GOT3 (cell line): ENCODE results near the gene CRYGC.

Experiments used
- DNase-seq: peaks from one replicate; lab custom pipeline; 2025; ENCODE audit warnings: mixed read lengths; lab: John Stamatoyannopoulos, UW

The CRYGC gene

DNA sequence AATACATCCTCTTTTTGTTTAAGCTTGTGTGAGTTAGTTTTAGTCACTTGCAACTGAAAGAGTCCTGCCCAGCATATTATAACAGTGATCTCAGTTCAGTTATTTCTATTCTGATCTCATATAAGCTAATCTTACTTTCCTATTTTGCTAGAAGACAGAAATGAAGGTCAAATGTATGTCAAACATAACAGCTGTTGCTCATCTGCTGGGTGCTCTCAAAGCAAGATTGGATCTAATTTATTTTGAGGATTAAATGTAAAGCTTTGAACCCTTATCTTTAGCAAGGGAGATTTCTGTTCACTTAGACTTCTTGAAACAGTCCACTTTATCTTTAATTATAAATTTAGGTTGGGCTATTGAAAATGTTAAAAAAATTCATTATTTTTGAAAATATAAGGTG is 36.5 kb downstream of the CRYGC start:
- no peak for DNase-seq

DNA sequence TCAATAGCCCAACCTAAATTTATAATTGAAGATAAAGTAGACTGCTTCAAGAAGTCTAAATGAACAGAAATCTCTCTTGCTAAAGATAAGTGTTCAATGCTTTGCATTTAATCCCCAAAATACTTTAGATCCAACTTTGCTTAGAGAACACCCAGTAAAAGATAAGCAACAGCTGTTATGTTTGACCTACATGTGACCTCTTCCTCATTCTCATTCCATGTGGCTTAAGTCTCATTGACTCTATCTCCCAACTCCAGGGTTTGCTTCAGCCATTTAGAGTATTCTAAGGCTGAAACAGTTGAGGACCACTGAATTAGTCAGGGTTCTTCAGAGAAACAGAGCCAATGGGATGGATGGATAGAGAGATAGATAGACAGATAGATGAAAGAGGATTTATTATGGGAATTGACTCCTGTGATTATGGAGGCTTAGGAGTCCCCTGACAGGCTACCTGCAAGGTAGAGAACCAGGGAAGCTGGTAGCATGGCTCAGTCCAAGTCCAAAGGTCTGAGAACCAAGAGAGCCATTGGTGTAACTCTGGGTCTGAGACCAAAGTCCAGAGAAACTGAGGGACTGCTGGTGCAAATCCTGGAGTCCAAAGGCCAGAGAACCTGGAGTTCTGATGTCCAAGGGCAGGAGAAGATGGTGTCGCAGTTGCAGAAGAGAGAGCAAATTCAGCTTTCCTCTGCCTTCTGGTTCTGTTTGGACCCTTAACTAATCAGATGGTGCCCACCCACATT is 37.4 kb downstream of the CRYGC start:
- no peak for DNase-seq

DNA sequence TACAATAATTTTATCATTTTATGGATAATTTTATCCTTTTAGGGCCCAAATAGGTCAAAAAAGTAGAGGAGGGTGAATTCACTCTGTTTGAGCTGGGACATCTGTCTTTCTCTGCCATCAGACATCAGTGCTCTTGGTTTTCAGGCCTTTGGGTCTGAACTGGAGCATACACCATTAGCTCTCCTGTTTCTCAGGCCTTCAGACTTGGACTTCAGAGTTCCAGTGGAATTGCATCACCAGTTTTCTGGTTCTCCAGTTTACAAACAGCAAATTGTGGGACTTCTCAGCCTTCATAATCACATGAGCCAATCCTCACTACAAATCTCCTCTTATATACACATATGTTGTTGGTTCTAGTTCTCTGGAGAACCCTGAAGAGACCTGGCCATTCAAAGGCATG is 39.2 kb downstream of the CRYGC start:
- DNase-seq = no peak

DNA sequence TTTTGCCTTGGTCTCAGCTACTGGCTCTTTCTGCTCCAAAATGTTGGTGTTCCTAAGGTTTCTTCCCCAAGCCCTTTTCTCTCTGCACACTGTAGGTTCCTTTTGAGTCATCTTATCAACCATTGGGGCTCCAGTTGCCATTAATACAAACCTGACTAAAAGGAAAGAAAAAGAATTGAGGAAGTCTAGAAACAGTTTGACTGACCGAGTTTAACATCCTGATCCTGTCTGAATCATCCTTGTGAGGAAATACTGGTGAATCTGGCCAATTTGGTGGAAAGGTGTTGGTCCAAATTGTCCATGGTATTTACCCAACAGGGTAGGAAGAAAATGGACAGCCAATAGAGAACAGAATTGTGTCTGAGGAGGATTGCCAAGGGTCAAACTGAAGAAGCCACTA is 43.6 kb downstream of the CRYGC start:
- DNase-seq = no peak

GRCh38 chr2:208083807-208084206 is 45.8 kb downstream of the CRYGC start:
- DNase-seq = no peak
